Mesothelial cell of epicardium (in vitro differentiated cells): ENCODE measurements around the gene FAM98B. TPM values are rescaled to one million over a fixed set of nuclear protein-coding genes. Genes with fewer than 3 reads are reported as not detected.

ENCODE experiments used
- DNase-seq, 2 experiments: peaks; one replicate each; pipeline ENCODE4 v3.0.0; 2021; ENCODE audit warnings: low spot score in 2 of 2; ENCODE audit not compliant: unreplicated experiment in 2 of 2
- H3K27ac Mint-ChIP-seq: 2 replicates; pipeline ENCODE4 v1.8.0; 2021; ENCODE audit warnings: mixed read lengths
- H3K27me3 Mint-ChIP-seq: 2 replicates; pipeline ENCODE4 v1.8.0; 2021; ENCODE audit warnings: low read depth, mixed read lengths
- H3K36me3 Mint-ChIP-seq: 2 replicates; pipeline ENCODE4 v1.8.0; 2021; ENCODE audit warnings: mixed read lengths
- H3K4me1 Mint-ChIP-seq: 2 replicates; pipeline ENCODE4 v1.8.0; 2021; ENCODE audit warnings: mixed read lengths
- H3K4me3 Mint-ChIP-seq: 2 replicates; pipeline ENCODE4 v1.8.0; 2021; ENCODE audit warnings: mild to moderate bottlenecking, moderate library complexity, mixed read lengths
- H3K9me3 Mint-ChIP-seq: 2 replicates; pipeline ENCODE4 v1.8.0; 2021; ENCODE audit warnings: mixed read lengths
- total RNA-seq: library from RNA; stranded (reverse); gene quantifications from 3 replicates; pipeline ENCODE4 v1.2.1, GENCODE V29; 2021
- TF ChIP-seq, protein P1 (sequence below): fragments of 200-600 bp; sonication (generic); IDR thresholded peaks from one replicate; pipeline ENCODE4 v1.5.0; 2021; ENCODE audit warnings: antibody characterized with exemption; ENCODE audit not compliant: unreplicated experiment

The FAM98B gene
- total RNA-seq, 1 donor from 2014 or later: 31.6 TPM

DNA sequence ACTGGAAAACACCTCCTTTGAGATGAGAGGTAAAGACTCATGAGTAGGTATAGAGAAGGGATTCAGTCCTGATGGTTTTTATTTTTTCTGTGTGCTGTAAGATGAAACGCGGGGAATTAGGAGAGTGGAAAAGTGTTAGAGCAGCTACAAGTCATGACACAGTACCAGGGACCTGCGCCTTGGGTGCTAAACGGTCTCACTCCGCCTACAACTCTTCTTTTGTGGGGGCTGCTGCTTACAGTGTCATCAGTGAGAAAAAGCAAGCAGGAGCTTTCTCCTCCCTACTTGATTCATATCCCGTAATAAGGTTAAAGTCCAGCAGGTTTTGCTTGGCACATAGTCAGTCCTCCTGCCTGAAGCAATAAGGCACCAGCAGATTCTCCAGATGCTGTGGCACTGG, 71.6 kb downstream of the FAM98B start:
- Mint-ChIP-seq H3K27ac (no peak overlapping the region), H3K9me3 (peaks cover 4% of the 10 kb centered on the region), H3K36me3 (no peaks in the 10 kb centered on the region), H3K27me3 (no peaks in the 10 kb centered on the region), H3K4me1 (no peaks in the 10 kb centered on the region), H3K4me3 (no peak overlapping the region)
- TF ChIP-seq, protein P1, sequence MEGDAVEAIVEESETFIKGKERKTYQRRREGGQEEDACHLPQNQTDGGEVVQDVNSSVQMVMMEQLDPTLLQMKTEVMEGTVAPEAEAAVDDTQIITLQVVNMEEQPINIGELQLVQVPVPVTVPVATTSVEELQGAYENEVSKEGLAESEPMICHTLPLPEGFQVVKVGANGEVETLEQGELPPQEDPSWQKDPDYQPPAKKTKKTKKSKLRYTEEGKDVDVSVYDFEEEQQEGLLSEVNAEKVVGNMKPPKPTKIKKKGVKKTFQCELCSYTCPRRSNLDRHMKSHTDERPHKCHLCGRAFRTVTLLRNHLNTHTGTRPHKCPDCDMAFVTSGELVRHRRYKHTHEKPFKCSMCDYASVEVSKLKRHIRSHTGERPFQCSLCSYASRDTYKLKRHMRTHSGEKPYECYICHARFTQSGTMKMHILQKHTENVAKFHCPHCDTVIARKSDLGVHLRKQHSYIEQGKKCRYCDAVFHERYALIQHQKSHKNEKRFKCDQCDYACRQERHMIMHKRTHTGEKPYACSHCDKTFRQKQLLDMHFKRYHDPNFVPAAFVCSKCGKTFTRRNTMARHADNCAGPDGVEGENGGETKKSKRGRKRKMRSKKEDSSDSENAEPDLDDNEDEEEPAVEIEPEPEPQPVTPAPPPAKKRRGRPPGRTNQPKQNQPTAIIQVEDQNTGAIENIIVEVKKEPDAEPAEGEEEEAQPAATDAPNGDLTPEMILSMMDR: no peak
- no peak for DNase-seq

DNA sequence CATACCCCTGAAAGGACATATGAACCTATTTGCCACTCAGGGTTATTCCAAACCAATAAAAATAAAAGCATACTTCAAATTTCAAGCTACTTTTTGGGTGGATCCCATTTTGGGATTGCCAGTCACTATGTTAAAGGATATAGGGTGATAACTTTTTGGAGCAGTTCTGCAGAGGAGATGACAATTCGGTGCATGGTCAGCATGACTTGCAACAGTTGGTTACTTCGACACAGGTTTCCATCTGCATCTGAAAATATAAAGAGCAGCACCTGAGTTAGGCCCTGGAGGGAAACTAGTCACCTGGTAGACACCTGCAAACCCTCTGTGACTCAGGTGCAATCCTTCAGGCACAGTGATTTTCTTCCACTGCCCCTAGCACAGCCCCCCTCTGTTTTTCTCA, 72.2 kb downstream of the FAM98B start:
- no peak for DNase-seq
- TF ChIP-seq, protein P1: no peak
- Mint-ChIP-seq H3K9me3 (peaks cover 4% of the 10 kb centered on the region), H3K4me1 (no peaks in the 10 kb centered on the region), H3K27me3 (no peaks in the 10 kb centered on the region), H3K36me3 (no peaks in the 10 kb centered on the region), H3K4me3 (no peak overlapping the region), H3K27ac (no peak overlapping the region)

DNA sequence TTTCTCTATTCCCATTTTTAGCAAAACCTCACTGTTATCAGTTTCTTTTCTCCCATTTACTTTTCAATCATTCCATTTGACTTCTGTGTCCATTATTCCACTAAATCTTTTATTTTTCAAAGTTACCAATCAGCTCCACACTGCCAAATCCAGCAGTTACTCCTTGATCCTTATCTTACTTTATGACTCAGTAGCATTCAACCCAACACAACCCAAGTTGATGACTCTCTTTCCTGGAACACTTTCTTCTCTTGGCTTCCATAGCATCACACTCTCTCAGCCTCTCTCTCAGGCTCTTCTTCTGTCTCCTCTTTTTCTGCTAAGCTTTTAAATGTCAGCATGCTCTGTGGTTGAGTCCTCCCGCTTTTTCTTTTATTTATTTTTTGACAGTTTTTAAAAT, 74.4 kb downstream of the FAM98B start:
- H3K36me3 Mint-ChIP-seq: no peaks in the 10 kb centered on the region
- TF ChIP-seq, protein P1: no peak
- no peak for DNase-seq
- H3K9me3 Mint-ChIP-seq: peaks cover 4% of the 10 kb centered on the region
- no peaks in the 10 kb centered on the region for H3K4me1 Mint-ChIP-seq
- peaks cover 1% of the 10 kb centered on the region for H3K27me3 Mint-ChIP-seq
- H3K27ac Mint-ChIP-seq: no peak overlapping the region
- no peak overlapping the region for H3K4me3 Mint-ChIP-seq

DNA sequence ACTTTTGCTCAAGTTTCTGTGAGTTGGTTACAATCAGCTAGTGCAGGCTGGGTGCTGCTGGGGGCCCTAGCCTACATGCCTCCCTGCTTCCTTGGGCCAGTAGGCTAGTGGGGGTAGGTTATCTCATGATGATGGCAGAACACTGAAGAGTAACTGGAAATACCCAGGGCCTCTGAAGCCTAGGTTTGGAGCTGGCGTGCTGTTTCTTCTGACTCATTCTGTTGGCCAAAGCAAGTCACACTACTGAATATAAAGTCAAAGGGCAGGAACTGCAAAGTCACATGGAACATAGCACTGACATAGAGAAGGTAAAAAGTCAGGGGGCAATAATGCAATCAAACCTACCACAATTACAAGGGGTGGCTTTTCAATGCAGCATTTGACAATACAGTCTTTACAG, 76.2 kb downstream of the FAM98B start:
- TF ChIP-seq, protein P1: no peak
- Mint-ChIP-seq H3K4me3 (no peak overlapping the region), H3K27ac (no peak overlapping the region), H3K27me3 (peaks cover 1% of the 10 kb centered on the region), H3K36me3 (no peaks in the 10 kb centered on the region), H3K4me1 (no peaks in the 10 kb centered on the region), H3K9me3 (peaks cover 4% of the 10 kb centered on the region)
- DNase-seq: no peak

- Mint-ChIP-seq H3K27me3 (peaks cover 1% of the 10 kb centered on the region), H3K9me3 (peaks cover 4% of the 10 kb centered on the region), H3K4me3 (no peak overlapping the region), H3K36me3 (no peaks in the 10 kb centered on the region), H3K4me1 (peaks cover 10% of the 10 kb centered on the region), H3K27ac (no peak overlapping the region)
- TF ChIP-seq, protein P1: no peak
- no peak for DNase-seq
These were observed 77.6 kb downstream of the FAM98B start for GRCh38 chr15:38531509-38531908.

DNA sequence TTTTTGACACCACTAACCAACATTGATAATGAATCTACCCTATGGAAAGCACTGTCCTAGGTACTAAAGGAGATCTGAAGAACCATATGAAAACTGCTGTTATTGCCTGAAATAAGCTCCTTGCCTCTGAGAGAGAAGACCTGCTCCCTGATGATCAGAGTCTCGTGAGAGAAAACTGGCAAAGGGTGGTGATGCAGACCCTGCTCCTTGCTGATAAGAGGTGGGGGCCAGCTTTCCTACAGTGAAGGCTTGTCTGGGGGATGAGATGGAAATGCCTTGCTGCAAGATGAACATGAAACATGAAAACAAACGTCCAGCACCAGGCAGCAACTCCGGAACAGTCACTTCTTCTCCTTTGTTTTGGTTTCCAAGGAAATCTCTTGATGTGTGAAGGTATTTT, 78.8 kb downstream of the FAM98B start:
- Mint-ChIP-seq H3K9me3 (peaks cover 4% of the 10 kb centered on the region), H3K27ac (no peak overlapping the region), H3K27me3 (peaks cover 1% of the 10 kb centered on the region), H3K4me1 (peaks cover 10% of the 10 kb centered on the region), H3K4me3 (no peak overlapping the region), H3K36me3 (no peaks in the 10 kb centered on the region)
- TF ChIP-seq, protein P1: no peak
- DNase-seq: no peak
